Right ventricle myocardium inferior (tissue), 1 donor: ENCODE measurements around the gene OR1M1. TPM values are rescaled to one million over a fixed set of nuclear protein-coding genes. Genes with fewer than 3 reads are reported as not detected.
"Not testable (repeated sequence)": the region's sequence is repeated elsewhere in the genome, so short reads cannot be mapped to it uniquely, and the experiment has no call there.

Source experiments
- ATAC-seq: fragments of 200-7000 bp; cut with Tn5 transposase; one replicate; pipeline ENCODE4 v1.9.1; 2020; ENCODE audit warnings: mild to moderate bottlenecking, moderate library complexity
- DNase-seq: peaks from one replicate; pipeline ENCODE4 v3.0.0; 2021; ENCODE audit errors: missing footprints
- intact Hi-C: fragments of 100-400 bp; cut with DNase I; formaldehyde crosslinking; loops from one replicate; pipeline ENCODE4 v1.11.0; 2022
- long read RNA-seq: library from polyadenylated mRNA; unstranded; transcript quantifications from one replicate; pipeline ENCODE4 v2.0.0, GENCODE V29; 2021
- total RNA-seq: library from RNA; stranded (reverse); fragmentation: NEBNext Ultra II Directional; extraction: Animal tissue kit (Norgen Biotek cat#: 25700); gene quantifications from one replicate; pipeline ENCODE4 v1.2.1, GENCODE V29; 2021
- donor health status: DM: no; HTN: yes; CAD: no; lungs with severe emphysema.

OR1M1 gene, protein sequence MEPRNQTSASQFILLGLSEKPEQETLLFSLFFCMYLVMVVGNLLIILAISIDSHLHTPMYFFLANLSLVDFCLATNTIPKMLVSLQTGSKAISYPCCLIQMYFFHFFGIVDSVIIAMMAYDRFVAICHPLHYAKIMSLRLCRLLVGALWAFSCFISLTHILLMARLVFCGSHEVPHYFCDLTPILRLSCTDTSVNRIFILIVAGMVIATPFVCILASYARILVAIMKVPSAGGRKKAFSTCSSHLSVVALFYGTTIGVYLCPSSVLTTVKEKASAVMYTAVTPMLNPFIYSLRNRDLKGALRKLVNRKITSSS
- not detected for total RNA-seq
- long read RNA-seq: 0 reads

DNA sequence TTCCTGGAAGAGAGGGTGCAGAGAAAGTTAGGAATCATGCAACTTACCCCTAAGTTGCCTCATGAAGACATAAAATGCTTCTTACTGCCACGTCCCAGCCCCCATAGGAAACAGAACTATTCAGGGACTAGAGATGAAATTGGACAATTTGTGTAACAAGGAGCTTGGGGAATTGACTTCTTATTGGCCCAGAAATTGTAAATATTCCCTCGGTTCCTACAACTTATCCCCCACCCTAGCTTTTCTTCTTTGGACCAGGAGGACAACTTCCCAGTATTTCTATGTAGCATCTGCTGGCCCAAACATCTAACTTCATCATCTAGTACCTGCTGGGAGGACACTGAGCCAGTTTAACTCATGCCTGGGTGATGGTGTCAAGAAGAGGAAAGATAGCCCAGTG, at the start of gene OR1M1:
Gene OR1M1, plus strand, starts transcription at position 301 of the 400 bp plus-strand sequence. CDS start 6,184 bp downstream, outside the sequence.
- intact Hi-C loops: no loop called here
- ATAC-seq (no peak), DNase-seq (no peak)

DNA sequence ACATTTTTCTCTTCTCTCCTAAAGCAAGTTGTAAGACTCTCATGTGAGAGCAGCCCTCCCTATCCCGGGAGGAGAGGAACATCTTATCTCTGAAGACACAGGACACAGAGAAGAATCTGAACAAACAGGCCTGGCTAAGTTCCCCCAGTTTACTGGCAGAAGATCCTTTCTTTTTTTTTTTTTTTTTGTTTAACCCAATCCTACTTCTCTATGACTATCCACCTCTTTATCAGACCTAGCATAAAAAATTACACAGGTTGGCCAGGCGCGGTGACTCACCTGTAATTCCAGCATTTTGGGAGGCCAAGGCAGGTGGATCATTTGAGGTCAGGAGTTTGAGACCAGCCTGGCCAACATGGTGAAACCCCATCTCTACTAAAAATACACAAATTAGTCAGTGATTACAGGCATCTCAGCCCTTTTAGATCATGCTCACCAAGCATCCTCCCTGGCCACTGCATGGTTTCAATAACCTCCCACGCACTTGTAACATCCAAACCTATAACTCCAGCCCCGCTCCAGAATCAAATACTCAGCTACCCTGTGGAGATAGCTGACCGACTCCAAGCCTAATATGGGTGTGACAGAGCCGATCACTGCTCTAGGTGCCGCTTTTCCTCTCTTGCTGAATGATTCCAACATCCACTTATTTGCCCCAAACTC, 49.3 kb upstream of the OR1M1 start:
- intact Hi-C loops: no loop called here
- ATAC-seq (no peak), DNase-seq (no peak)

DNA sequence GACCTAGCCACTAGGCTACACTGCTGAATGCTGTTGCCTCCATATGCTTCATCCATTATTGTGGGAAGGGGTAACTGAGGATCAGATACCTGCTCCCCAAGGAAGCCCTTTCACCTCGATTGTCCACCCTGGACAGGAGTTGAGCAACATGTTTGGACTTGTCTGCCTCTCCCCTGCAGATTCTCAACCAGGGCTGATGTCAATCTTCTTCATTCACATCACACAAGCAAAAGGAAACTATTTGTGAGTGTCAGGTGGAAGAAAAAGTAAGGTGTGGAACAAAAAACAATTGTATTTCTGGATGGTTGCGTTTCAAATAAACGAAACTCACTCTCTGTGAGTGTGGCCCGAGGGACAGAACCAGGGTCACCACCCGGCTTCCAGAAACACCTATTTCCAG, 47.1 kb upstream of the OR1M1 start:
- no peak for DNase-seq
- no peak for ATAC-seq
- intact Hi-C loops: no loop called here

DNA sequence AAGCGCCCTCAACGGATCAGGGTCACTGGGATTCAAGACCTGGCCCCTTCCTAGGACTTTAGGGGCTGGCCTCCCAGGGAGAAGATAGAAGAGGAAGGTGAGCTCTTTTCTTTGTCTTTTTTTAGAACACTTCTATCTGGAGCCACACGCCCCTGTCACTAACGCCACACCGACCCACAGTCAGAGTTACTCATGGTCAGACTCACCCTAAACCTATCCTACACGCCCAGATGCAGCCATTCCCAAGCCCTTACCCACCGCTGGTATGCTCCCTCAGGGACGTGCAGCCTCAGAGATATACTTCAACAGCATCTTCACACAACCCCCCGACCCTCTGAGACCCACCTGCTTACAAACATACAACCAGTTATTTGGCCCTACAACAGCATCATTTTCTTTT, 46.7 kb upstream of the OR1M1 start:
- intact Hi-C loops: no loop called here
- ATAC-seq: no peak
- no peak for DNase-seq

DNA sequence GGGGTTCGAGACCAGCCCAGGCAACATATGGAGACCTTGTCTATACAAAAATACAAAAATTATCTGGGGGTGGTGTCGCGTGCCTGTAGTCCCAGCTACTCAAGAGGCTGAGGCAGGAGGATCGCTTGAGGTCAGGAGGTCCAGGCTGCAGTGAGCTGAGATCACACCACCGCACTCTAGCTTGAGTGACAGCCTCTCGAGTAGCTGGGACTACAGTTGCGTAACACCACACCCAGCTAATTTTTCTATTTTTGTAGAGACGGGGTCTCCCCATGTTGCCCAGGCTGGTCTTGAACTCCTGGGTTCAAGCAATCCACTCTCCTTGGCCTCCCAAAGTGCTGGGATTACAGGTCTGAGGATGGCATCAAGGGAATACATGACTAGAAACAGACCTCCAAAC, 45.8 kb upstream of the OR1M1 start:
- DNase-seq (no peak), ATAC-seq (no peak)
- intact Hi-C loops: no loop called here

DNA sequence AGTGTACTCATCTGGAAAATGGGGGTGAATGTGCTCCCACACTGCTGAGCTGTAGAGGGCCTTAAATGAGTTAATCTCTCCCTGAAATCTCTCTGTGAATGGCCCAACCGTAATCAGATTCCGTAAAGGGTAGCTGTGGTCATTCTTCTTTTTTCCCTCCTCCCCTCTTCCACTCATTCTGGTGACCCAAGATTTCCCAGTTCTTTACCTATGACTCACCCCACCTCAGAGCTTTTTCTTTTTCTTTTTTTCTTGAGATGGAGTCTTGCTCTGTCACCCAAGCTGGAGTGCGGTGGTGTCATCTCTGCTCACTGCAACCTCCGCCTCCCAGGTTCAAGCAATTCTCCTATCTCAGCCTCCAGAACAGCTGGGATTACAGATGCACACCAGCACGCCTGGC, 43.3 kb upstream of the OR1M1 start:
- ATAC-seq (no peak), DNase-seq (no peak)
- intact Hi-C loops: no loop called here

DNA sequence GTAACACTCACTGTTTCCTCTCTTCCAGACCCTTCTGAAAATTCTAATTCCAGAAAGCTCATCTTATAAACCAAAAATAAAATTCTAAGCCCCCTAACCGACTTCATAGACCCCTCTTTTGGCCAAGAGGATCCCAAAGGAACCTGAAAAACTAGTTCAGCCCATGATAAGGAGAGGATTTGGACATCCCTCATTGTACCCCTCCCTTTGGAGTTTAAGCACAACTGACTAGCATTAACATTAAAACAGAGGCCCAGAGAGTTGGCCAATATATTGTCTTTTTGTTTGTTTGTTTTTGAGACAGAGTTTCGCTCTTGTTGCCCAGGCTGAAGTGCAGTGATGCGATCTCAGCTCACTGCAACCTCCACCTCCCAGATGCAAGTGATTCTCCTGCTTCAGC, 42.4 kb upstream of the OR1M1 start:
- intact Hi-C loops: no loop called here
- ATAC-seq: no peak
- no peak for DNase-seq

DNA sequence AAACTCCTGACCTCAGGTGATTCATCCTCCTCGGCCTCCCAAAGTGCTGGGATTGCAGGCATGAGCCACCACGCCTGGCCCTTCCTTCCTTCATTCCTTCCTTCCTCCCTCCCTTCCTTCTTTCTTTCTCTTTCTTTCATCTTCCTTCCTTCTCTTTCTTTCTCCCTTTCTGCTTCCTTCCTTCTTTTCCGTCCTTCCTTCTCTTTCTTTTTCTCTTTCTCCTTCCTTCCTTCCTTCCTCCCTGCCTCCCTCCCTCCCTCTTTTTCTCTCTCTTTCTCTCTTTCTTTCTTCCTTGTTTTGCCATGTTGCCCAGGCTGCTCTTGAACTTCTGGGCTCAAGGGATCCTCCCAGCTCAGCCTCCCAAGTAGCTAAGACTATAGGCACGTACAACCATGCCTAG, 40.2 kb upstream of the OR1M1 start:
- no peak for DNase-seq
- intact Hi-C loops: no loop called here
- no peak for ATAC-seq

DNA sequence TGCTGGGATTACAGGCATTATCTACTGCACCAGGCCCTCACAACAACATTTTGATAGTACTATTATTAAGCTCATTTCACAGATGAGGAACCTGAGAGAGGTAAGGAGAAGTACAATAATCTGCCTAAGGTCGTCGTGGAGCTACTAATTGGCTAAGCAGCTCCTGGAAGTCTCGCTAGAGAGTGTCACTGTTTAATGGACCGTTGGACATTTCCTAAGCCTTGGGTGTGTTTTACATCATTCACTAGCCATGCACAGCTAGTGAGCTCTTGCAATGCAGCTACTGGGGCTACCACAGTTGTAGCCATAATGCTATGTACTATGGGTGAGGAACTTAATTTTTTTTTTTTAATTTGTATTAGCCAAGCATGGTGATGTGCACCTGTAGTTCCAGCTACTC, 34.0 kb upstream of the OR1M1 start:
- no peak for DNase-seq
- ATAC-seq: no peak
- intact Hi-C loops: no loop called here

DNA sequence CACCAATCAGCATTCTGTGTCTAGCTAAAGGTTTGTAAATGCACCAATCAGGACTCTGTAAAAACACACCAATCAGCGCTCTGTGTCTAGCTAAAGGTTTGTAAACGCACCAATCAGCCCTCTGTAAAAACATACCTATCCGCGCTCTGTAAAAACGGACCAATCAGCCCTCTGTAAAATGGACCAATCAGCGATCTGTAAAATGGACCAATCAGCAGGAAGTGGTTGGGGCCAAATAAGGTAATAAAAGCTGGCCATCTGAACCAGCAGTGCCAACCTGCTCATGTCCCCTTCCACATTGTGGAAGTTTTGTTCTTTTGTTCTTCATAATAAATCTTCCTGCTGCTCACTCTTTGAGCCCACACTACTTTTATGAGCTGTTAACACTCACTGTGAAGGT, 33.2 kb upstream of the OR1M1 start:
- DNase-seq, ATAC-seq, intact Hi-C loops: not testable (repeated sequence)

DNA sequence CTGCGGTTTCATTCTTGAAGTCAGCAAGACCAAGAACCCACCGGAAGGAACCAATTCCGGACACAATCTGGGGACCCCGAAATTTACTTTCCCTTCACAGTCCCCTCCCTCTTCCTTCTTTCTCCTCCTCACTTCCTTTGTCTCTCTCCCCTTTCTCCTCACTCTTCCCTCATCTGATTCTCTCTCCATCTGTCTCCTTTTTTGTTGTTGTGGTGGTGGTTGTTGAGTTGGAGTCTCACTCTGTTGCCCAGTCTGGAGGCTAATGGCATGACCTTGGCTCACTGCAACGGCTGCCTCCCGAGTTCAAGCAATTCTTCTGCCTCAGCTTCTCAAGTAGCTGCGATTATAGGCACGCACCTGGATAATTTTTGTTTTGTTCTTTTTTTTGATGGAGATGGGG, 32.7 kb upstream of the OR1M1 start:
- DNase-seq (no peak), ATAC-seq (no peak)
- intact Hi-C loops: no loop called here

DNA sequence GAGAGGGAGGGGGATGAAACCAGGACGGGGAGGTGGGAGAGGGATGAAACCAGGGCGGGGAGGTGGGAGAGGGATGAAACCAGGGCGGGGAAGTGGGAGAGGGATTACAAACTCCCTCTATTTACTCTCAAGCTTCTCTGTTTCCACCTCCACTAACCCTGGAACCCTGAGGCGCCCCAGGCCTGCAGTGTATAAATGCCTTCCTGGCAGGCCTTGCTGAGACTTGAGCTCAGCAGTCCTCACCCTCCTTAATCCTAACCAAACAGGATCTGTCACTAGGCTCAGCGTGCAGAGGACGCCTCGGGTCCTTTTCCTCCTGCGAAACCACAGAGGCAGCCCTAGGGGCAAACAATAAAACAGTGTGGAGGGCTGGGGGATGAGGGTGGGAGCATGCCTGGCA, 32.1 kb upstream of the OR1M1 start:
- ATAC-seq (no peak), DNase-seq (no peak)
- intact Hi-C loops: no loop called here

DNA sequence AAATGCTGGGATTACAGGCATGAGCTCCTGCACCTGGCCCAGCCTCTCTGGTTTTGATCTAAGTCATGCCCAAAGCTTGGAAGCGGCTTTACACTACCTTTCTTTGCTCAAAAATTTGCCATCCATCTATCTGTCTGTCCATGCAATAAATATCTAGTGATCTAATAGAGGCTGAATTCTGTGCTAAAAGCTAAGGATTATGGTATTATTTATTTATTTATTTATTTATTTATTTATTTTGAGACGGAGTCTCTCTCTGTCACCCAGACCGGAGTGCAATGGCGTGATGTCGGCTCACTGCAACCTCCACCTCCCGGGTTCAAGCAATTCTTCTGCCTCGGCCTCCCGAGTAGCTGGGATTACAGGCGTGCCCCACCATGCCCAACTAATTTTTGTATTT, 30.7 kb upstream of the OR1M1 start:
- DNase-seq, intact Hi-C loops: not testable (repeated sequence)

DNA sequence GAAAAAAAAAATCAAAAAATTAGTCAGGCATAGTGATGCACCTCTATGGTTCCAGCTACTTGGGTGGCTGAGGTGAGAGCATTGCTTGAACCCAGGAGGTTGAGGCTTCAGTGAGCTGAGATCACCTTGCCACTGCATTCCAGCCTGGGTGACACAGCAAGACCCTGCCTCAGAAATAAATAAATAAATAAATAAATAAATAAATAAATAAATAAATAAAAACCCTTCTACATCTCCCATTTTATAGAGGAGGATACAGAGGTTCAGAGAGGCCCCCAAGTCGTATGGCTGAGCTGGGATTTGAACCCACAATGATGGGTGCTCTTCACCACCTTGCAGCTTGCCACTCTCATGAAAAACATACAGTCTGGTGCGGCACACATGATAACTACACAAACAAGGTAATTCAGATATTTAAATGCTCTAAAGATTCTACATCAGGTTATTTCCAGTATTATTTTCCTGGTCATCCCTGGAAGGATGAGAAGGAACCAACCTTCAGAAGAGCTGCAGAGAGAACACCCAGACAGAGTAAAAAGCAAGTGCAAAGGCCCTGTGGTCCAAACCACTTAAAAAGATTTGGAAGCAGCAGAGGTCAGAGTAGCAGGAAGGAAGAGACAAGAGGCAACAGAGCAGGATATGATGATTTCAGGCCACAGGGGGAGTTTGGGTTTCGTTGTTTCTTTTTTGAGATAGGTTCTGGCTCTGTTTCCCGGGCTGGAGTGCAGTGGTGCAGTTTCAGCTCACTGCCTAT, 29.2 kb upstream of the OR1M1 start:
- DNase-seq (no peak), ATAC-seq (no peak)
- intact Hi-C loops: no loop called here

More for the DNA sequence above, 30.7 kb upstream of the OR1M1 start:
- not testable (repeated sequence) for ATAC-seq

DNA sequence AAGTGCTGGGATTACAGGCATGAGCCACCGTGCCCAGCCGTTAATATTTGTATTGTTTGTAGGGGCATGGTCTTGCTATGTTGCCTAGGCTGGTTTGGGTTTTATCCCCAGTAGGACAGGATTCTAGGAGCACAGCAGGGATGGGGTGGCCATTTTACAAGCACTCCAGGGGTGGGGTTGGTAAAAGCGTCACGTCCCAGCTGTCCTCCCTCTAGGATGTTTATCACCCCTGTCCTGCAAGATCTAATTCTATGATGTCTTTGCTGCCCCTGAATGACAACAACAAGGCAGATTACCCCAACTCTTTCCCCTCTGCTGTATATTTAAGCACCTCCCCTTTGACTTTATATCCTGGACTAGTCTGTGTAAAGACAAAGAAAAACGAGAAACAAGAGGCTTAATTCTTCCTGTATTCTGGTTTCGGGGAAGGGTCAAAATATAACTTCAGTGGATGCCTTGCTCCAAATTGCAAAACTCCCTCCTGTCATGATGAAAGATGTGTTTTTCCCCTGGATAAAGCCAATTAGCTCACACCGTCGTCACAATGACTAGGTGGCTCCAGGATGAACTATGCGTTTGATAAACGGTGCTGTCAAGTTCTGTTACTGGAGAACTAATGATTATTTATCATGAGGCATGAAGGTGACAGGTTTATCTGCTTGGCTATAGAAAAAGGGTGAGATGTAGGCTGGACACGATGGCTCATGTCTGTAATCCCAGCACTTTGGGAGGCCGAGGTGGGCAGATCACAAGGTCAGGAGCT, 27.8 kb upstream of the OR1M1 start:
- no peak for DNase-seq
- no peak for ATAC-seq
- intact Hi-C loops: no loop called here

DNA sequence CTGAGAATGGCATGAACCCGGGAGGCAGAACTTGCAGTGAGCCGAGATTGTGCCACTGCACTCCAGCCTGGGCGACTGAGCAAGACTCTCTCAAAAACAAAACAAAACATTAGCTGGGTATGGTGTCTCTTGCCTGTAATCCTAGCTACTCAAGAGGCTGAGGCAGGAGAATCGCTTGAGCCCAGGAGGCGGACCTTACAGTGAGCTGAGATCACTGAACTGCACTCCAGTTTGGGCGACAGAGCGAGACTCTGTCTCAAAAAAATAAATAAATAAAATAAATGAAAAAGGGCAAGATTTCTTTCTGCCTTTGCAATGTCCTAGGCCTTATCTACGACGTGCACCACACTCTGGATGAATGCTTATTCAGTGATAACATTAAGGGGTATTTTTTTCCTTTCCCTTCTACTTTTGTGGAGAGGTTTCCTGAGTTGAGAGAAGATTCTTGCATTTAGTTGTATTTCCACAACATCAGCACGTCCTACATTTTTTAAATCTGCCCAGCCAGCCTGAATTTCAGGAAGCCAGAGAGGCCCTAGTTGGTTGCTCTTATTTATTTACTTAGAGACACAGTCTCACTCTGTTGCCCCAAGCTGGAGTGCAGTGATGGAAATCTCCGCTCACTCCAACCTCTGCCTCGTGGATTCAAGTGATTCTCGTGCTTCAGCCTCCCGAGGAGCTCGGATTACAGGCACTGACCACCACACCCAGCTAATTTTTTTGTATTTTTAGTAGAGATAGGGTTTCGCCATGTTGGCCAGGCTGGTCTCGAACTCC, 26.1 kb upstream of the OR1M1 start:
- DNase-seq: no peak
- no peak for ATAC-seq
- intact Hi-C loops: no loop called here

DNA sequence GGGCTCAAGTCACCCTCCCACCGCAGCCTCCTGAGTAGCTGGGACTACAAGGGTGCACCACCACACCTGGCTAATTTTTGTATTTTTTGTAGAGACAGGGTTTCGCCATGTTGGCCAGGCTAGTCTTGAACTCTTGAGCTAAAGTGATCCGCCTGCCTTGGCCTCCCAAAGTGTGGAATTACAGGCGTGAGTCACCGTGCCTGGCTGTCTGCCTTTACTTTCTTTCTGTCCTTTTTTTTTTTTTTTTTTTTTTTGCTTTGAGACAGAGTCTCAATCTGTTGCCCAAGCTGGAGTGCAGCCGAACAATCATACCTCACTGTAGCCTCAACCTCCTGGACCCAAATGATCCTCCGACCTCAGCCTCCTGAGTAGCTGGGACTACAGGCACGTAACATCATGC, 25.0 kb upstream of the OR1M1 start:
- no peak for DNase-seq
- no peak for ATAC-seq
- intact Hi-C loops: no loop called here

DNA sequence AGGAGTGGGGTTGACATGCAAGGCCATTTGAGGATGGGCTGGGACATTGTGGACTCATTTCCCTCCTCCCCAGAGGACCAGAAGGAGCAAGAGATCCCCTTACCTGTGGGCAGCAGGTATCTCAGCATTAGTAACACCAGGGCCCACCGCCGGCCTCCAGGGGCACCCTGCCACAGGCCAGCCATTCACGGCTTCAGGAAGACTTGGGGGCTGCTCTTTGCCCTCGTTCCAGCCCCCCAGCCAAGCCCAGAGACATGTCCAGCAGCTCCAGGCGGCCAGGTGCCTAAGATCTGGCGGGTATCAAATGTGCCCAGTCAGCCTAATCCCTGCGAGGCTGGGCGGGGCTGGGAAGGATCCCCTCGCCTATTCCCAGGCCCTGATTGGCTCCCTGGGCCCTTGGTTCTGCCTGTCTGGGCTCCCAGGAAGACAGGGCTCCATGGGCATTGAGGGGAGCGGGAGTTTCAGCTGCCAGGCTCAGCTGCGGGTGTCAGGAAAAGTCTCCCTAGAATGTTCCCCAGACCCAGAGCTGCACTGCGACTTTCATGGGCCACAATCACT, 21.3 kb upstream of the OR1M1 start:
- DNase-seq: no peak
- intact Hi-C loops: no loop called here
- ATAC-seq: no peak
